ENCODE data around the gene SLC6A13.
"Not testable (repeated sequence)": the region's sequence is repeated elsewhere in the genome, so short reads cannot be mapped to it uniquely, and the experiment has no call there.

Gene SLC6A13

GRCh38 chr12:262817-263216, at the start of gene SLC6A13:
Gene SLC6A13, minus strand, starts transcription at chr12:262836. Its CDS starts 2,784 bp downstream, at chr12:260052.
- Histone ChIP-seq H3K9ac (ENCODE audit: low read length) (no peak within 1 kb of the TSS), H3K4me3 (ENCODE audit: low read length) (no peak within 1 kb of the TSS), H3K36me3 (ENCODE audit: control insufficient read depth, low read depth, low read length) (no peaks in the 10 kb centered on the region), H3K9me3 (ENCODE audit: control insufficient read depth, low read depth, low read length) (no peaks in the 10 kb centered on the region), H3K27ac (ENCODE audit: low read length) (no peak within 1 kb of the TSS), H3K4me1 (ENCODE audit: control insufficient read depth, low read depth, low read length) (peaks cover 3% of the 10 kb centered on the region), H3K27me3 (ENCODE audit: control insufficient read depth, insufficient read depth, low read length) (no peaks in the 10 kb centered on the region)

- H3K9me3 ChIP-seq (ENCODE audit: control insufficient read depth, low read depth, low read length), result no peaks in the 10 kb centered on the region
- H3K27me3 ChIP-seq (ENCODE audit: control insufficient read depth, insufficient read depth, low read length), result no peaks in the 10 kb centered on the region
- H3K27ac ChIP-seq (ENCODE audit: low read length), result no peak overlapping the region
- H3K4me3 ChIP-seq (ENCODE audit: low read length), result no peak overlapping the region
- no peaks in the 10 kb centered on the region for H3K4me1 ChIP-seq (ENCODE audit: control insufficient read depth, low read depth, low read length)
- no peak overlapping the region for H3K9ac ChIP-seq (ENCODE audit: low read length)
- peaks cover 75% of the 10 kb centered on the region for H3K36me3 ChIP-seq (ENCODE audit: control insufficient read depth, low read depth, low read length)
These were observed 45.9 kb upstream of the SLC6A13 start for GRCh38 chr12:308511-308910.

GRCh38 chr12:307406-307805, 44.8 kb upstream of the SLC6A13 start:
- Histone ChIP-seq H3K9ac (ENCODE audit: low read length) (no peak overlapping the region), H3K9me3 (ENCODE audit: control insufficient read depth, low read depth, low read length) (no peaks in the 10 kb centered on the region), H3K27me3 (ENCODE audit: control insufficient read depth, insufficient read depth, low read length) (no peaks in the 10 kb centered on the region), H3K4me3 (ENCODE audit: low read length) (no peak overlapping the region), H3K36me3 (ENCODE audit: control insufficient read depth, low read depth, low read length) (peaks cover 68% of the 10 kb centered on the region), H3K4me1 (ENCODE audit: control insufficient read depth, low read depth, low read length) (no peaks in the 10 kb centered on the region), H3K27ac (ENCODE audit: low read length) (no peak overlapping the region)

GRCh38 chr12:304805-305204, 42.2 kb upstream of the SLC6A13 start:
- no peaks in the 10 kb centered on the region for H3K27me3 ChIP-seq (ENCODE audit: control insufficient read depth, insufficient read depth, low read length)
- H3K4me3 ChIP-seq (ENCODE audit: low read length), result no peak overlapping the region
- no peaks in the 10 kb centered on the region for H3K4me1 ChIP-seq (ENCODE audit: control insufficient read depth, low read depth, low read length)
- no peak overlapping the region for H3K27ac ChIP-seq (ENCODE audit: low read length)
- H3K9ac ChIP-seq (ENCODE audit: low read length), result no peak overlapping the region
- no peaks in the 10 kb centered on the region for H3K9me3 ChIP-seq (ENCODE audit: control insufficient read depth, low read depth, low read length)
- peaks cover 50% of the 10 kb centered on the region for H3K36me3 ChIP-seq (ENCODE audit: control insufficient read depth, low read depth, low read length)

- not testable (repeated sequence) for H3K4me3 ChIP-seq (ENCODE audit: low read length); H3K9ac ChIP-seq (ENCODE audit: low read length); H3K9me3 ChIP-seq (ENCODE audit: control insufficient read depth, low read depth, low read length); H3K4me1 ChIP-seq (ENCODE audit: control insufficient read depth, low read depth, low read length); H3K27ac ChIP-seq (ENCODE audit: low read length); H3K27me3 ChIP-seq (ENCODE audit: control insufficient read depth, insufficient read depth, low read length)
- H3K36me3 ChIP-seq (ENCODE audit: control insufficient read depth, low read depth, low read length), result peaks cover 31% of the 10 kb centered on the region
These were observed 40.1 kb upstream of the SLC6A13 start for GRCh38 chr12:302766-303165.

- not testable (repeated sequence) for H3K9me3 ChIP-seq (ENCODE audit: control insufficient read depth, low read depth, low read length); H3K27me3 ChIP-seq (ENCODE audit: control insufficient read depth, insufficient read depth, low read length); H3K9ac ChIP-seq (ENCODE audit: low read length); H3K4me3 ChIP-seq (ENCODE audit: low read length); H3K27ac ChIP-seq (ENCODE audit: low read length); H3K4me1 ChIP-seq (ENCODE audit: control insufficient read depth, low read depth, low read length)
- H3K36me3 ChIP-seq (ENCODE audit: control insufficient read depth, low read depth, low read length), result peaks cover 21% of the 10 kb centered on the region
These were observed 37.5 kb upstream of the SLC6A13 start for GRCh38 chr12:300166-300565.

- peaks cover 22% of the 10 kb centered on the region for H3K36me3 ChIP-seq (ENCODE audit: control insufficient read depth, low read depth, low read length)
- H3K4me1 ChIP-seq (ENCODE audit: control insufficient read depth, low read depth, low read length); H3K27ac ChIP-seq (ENCODE audit: low read length); H3K9me3 ChIP-seq (ENCODE audit: control insufficient read depth, low read depth, low read length); H3K4me3 ChIP-seq (ENCODE audit: low read length); H3K27me3 ChIP-seq (ENCODE audit: control insufficient read depth, insufficient read depth, low read length); H3K9ac ChIP-seq (ENCODE audit: low read length): not testable (repeated sequence)
These were observed 36.9 kb upstream of the SLC6A13 start for GRCh38 chr12:299511-299910.

GRCh38 chr12:298059-298458, 35.4 kb upstream of the SLC6A13 start:
- not testable (repeated sequence) for H3K9me3 ChIP-seq (ENCODE audit: control insufficient read depth, low read depth, low read length)

GRCh38 chr12:295132-295531, 32.5 kb upstream of the SLC6A13 start:
- Histone ChIP-seq H3K9ac (ENCODE audit: low read length) (no peak overlapping the region), H3K4me3 (ENCODE audit: low read length) (no peak overlapping the region), H3K4me1 (ENCODE audit: control insufficient read depth, low read depth, low read length) (no peaks in the 10 kb centered on the region), H3K27ac (ENCODE audit: low read length) (no peak overlapping the region), H3K36me3 (ENCODE audit: control insufficient read depth, low read depth, low read length) (peaks cover 31% of the 10 kb centered on the region), H3K27me3 (ENCODE audit: control insufficient read depth, insufficient read depth, low read length) (no peaks in the 10 kb centered on the region), H3K9me3 (ENCODE audit: control insufficient read depth, low read depth, low read length) (no peaks in the 10 kb centered on the region)

More at GRCh38 chr12:298059-298458, 35.4 kb upstream of the SLC6A13 start:
- H3K4me3 ChIP-seq (ENCODE audit: low read length); H3K9ac ChIP-seq (ENCODE audit: low read length); H3K27me3 ChIP-seq (ENCODE audit: control insufficient read depth, insufficient read depth, low read length); H3K27ac ChIP-seq (ENCODE audit: low read length); H3K4me1 ChIP-seq (ENCODE audit: control insufficient read depth, low read depth, low read length): not testable (repeated sequence)
- peaks cover 21% of the 10 kb centered on the region for H3K36me3 ChIP-seq (ENCODE audit: control insufficient read depth, low read depth, low read length)

- H3K36me3 ChIP-seq (ENCODE audit: control insufficient read depth, low read depth, low read length), result peaks cover 31% of the 10 kb centered on the region
- H3K9ac ChIP-seq (ENCODE audit: low read length), result no peak overlapping the region
- H3K27me3 ChIP-seq (ENCODE audit: control insufficient read depth, insufficient read depth, low read length), result no peaks in the 10 kb centered on the region
- H3K4me1 ChIP-seq (ENCODE audit: control insufficient read depth, low read depth, low read length), result no peaks in the 10 kb centered on the region
- no peak overlapping the region for H3K27ac ChIP-seq (ENCODE audit: low read length)
- no peak overlapping the region for H3K4me3 ChIP-seq (ENCODE audit: low read length)
- H3K9me3 ChIP-seq (ENCODE audit: control insufficient read depth, low read depth, low read length), result no peaks in the 10 kb centered on the region
These were observed 30.6 kb upstream of the SLC6A13 start for GRCh38 chr12:293199-293598.

GRCh38 chr12:292186-292585, 29.6 kb upstream of the SLC6A13 start:
- Histone ChIP-seq H3K36me3 (ENCODE audit: control insufficient read depth, low read depth, low read length) (peaks cover 31% of the 10 kb centered on the region), H3K9me3 (ENCODE audit: control insufficient read depth, low read depth, low read length) (no peaks in the 10 kb centered on the region), H3K4me3 (ENCODE audit: low read length) (no peak overlapping the region), H3K27me3 (ENCODE audit: control insufficient read depth, insufficient read depth, low read length) (no peaks in the 10 kb centered on the region), H3K4me1 (ENCODE audit: control insufficient read depth, low read depth, low read length) (no peaks in the 10 kb centered on the region), H3K9ac (ENCODE audit: low read length) (no peak overlapping the region), H3K27ac (ENCODE audit: low read length) (no peak overlapping the region)

- Histone ChIP-seq H3K9me3 (ENCODE audit: control insufficient read depth, low read depth, low read length) (no peaks in the 10 kb centered on the region), H3K4me3 (ENCODE audit: low read length) (no peak overlapping the region), H3K4me1 (ENCODE audit: control insufficient read depth, low read depth, low read length) (no peaks in the 10 kb centered on the region), H3K27me3 (ENCODE audit: control insufficient read depth, insufficient read depth, low read length) (no peaks in the 10 kb centered on the region), H3K27ac (ENCODE audit: low read length) (no peak overlapping the region), H3K9ac (ENCODE audit: low read length) (no peak overlapping the region), H3K36me3 (ENCODE audit: control insufficient read depth, low read depth, low read length) (peaks cover 26% of the 10 kb centered on the region)
These were observed 28.6 kb upstream of the SLC6A13 start for GRCh38 chr12:291153-291723.

All from iPS-18a (cell line).